ENCODE measurements around the gene TM9SF2.
A peak's percentile ranks its signal among the peaks of the same experiment; 100 is the strongest.

TM9SF2 gene

GRCh38 chr13:99471221-99472121, 29.8 kb upstream of the TM9SF2 start:
- TF ChIP-seq ZNF221 (tag by site-specific recombination; IDR thresholded peaks at IDR 0.05; ENCODE audit: borderline replicate concordance) = no peak
- 0 out of 2 replicates have a peak, but pooled peaks have one; percentile 8 for TF ChIP-seq ZNF791 (tag by site-specific recombination; IDR thresholded peaks at IDR 0.05)
- TF ChIP-seq, protein P1, sequence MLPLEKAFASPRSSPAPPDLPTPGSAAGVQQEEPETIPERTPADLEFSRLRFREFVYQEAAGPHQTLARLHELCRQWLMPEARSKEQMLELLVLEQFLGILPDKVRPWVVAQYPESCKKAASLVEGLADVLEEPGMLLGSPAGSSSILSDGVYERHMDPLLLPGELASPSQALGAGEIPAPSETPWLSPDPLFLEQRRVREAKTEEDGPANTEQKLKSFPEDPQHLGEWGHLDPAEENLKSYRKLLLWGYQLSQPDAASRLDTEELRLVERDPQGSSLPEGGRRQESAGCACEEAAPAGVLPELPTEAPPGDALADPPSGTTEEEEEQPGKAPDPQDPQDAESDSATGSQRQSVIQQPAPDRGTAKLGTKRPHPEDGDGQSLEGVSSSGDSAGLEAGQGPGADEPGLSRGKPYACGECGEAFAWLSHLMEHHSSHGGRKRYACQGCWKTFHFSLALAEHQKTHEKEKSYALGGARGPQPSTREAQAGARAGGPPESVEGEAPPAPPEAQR (tag by site-specific recombination; IDR thresholded peaks at IDR 0.05) = no peak
- TF ChIP-seq ZNF114 (tag by site-specific recombination; IDR thresholded peaks at IDR 0.05) = no peak
- no peak for TF ChIP-seq ZNF24 (tag by site-specific recombination; IDR thresholded peaks at IDR 0.05)
- TF ChIP-seq ZNF366 (tag by site-specific recombination; conservative IDR thresholded peaks at IDR 0.05) = peak; percentile 97
- no peak for TF ChIP-seq GLI4 (tag by site-specific recombination; IDR thresholded peaks at IDR 0.05)
- TF ChIP-seq ZNF398 (tag by site-specific recombination; IDR thresholded peaks at IDR 0.05) = no peak
- peak; percentile 36; the same call in 1 of the 2 replicates for TF ChIP-seq PRDM1 (tag by site-specific recombination; IDR thresholded peaks at IDR 0.05)
- no peak for TF ChIP-seq ZNF133 (tag by site-specific recombination; IDR thresholded peaks at IDR 0.05)
- TF ChIP-seq, protein P2, sequence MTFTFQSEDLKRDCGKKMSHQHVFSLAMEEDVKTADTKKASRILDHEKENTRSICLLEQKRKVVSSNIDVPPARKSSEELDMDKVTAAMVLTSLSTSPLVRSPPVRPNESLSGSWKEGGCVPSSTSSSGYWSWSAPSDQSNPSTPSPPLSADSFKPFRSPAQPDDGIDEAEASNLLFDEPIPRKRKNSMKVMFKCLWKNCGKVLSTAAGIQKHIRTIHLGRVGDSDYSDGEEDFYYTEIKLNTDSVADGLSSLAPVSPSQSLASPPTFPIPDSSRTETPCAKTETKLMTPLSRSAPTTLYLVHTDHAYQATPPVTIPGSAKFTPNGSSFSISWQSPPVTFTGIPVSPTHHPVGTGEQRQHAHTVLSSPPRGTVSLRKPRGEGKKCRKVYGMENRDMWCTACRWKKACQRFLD (tag by site-specific recombination; IDR thresholded peaks at IDR 0.05) = no peak
- no peak for TF ChIP-seq REST (tag by site-specific recombination; IDR thresholded peaks at IDR 0.05)
- TF ChIP-seq ZNF148 (tag by site-specific recombination; IDR thresholded peaks at IDR 0.05; ENCODE audit: borderline replicate concordance) = 0 out of 2 replicates have a peak, but pooled peaks have one; percentile 23
- Histone ChIP-seq H3K27ac (ENCODE audit: extremely low read depth, low read depth, low read length) (no peak overlapping the region), H3K36me3 (ENCODE audit: control insufficient read depth in 2 of 2, insufficient read depth in 1 of 2, low read length in 2 of 2) (no peaks in the 10 kb centered on the region), H3K4me1 (ENCODE audit: control insufficient read depth, insufficient read depth, low read length) (no peaks in the 10 kb centered on the region), H3K9me3 (ENCODE audit: control insufficient read depth, insufficient read depth, low read depth, low read length) (no peaks in the 10 kb centered on the region), H3K4me3 (ENCODE audit: low read depth, low read length) (no peak overlapping the region)
- CTCF ChIA-PET = interaction anchor here (1.0 to 1.2 kb wide), 2 partner anchors 10 to 22 kb away, joined by 3 to 6 read pairs; no protein-coding TSS in a partner anchor
- POLR2A ChIA-PET = no interaction called here
